Transverse colon (tissue), 3 donors: ENCODE data around the gene NTNG1.

Experiments
- CTCF ChIP-seq, 5 experiments: fragments of 200-600 bp in 3 of 5; fragments of 450-650 bp in 2 of 5; sonication (generic) in 3 of 5; IDR thresholded peaks; 1 replicate in 2 of 5; 2 replicates in 3 of 5; pipeline ENCODE4 v1.5.1; 2016 to 2017; ENCODE audit warnings: antibody characterized with exemption in 5 of 5, inconsistent platforms in 3 of 5, mild to moderate bottlenecking in 2 of 5, moderate library complexity in 1 of 5
- EP300 ChIP-seq: sonication (generic); formaldehyde crosslinking; IDR thresholded peaks from one replicate; pipeline ENCODE4 v1.6.1; 2017; ENCODE audit warnings: antibody characterized with exemption, low read depth
- POLR2A ChIP-seq: fragments of 450-650 bp; IDR thresholded peaks from one replicate; pipeline ENCODE4 v1.6.1; 2016; ENCODE audit warnings: antibody characterized with exemption, mild to moderate bottlenecking, moderate library complexity

GRCh38 chr1:107443860-107444259, 303.0 kb downstream of the NTNG1 start:
- TF ChIP-seq CTCF (IDR thresholded peaks at IDR 0.05) (no peak), EP300 (no peak), POLR2A (no peak)
